GM18520 (cell line): ENCODE measurements around the gene ADAMTS17.

Experiments
- ATAC-seq: cut with Tn5 transposase; IDR thresholded peaks from one replicate; pipeline ENCODE4 v1.9.1; 2021; ENCODE audit not compliant: unreplicated experiment

The ADAMTS17 gene

GRCh38 chr15:100226107-100226506 lies 115.7 kb downstream of the ADAMTS17 start:
- no peak for ATAC-seq

GRCh38 chr15:100224206-100225185 lies 117.3 kb downstream of the ADAMTS17 start:
- no peak for ATAC-seq

GRCh38 chr15:100222349-100222715 lies 119.4 kb downstream of the ADAMTS17 start:
- no peak for ATAC-seq

GRCh38 chr15:100221471-100222348 lies 120.1 kb downstream of the ADAMTS17 start:
- ATAC-seq, result no peak

DNA sequence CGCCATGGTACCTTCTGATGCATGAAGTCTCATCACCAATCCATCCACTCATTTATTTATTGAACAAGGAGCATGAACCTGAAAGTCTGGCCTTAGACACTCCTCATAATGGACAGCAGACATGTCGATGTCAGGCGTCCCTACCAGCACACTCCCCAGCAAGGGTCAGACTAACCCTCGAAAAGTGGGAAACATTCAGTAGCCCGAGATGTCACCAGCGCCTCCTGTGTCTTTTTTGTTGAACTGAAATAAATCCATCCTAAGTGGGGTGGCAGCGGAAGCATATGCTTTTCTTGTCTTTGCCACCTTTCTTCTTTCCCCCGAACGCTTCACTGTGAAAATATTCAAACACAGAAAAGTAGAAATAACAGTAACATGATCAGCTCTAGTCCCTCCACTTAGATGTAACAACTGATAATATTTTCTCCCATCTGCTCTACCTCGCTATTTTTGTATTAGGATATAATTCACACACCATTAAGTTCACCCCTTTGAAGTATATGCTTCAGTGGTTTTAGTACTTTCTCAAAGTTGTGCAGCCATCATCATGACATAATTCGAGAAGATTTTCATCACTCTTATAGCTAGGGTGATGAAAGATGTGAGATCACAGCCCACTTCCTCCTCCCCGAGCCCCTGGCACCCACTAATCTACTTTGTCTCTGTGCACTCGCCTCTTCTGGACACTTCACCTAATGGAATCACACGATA lies 121.6 kb downstream of the ADAMTS17 start:
- ATAC-seq, result no peak

DNA sequence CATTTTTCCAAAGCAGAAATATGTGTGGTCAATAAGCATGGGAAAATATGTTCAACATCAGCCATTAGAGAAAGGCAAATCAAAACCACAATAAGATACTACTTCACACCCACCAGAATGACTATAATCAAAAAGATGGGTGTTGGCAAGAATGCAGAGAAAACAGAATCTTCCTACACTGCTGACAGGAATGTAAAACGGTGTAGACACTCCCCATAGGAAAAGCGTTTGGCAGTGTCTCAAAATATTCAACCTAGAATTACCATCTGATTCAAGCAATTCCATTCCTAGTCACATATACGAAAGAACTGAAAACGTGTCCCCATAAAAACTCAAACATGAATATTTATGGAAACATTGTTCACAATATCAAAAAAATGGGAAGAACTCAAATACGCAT lies 123.3 kb downstream of the ADAMTS17 start:
- ATAC-seq, result no peak

- no peak for ATAC-seq
Observed at GRCh38 chr15:100216182-100216581, 125.6 kb downstream of the ADAMTS17 start.

DNA sequence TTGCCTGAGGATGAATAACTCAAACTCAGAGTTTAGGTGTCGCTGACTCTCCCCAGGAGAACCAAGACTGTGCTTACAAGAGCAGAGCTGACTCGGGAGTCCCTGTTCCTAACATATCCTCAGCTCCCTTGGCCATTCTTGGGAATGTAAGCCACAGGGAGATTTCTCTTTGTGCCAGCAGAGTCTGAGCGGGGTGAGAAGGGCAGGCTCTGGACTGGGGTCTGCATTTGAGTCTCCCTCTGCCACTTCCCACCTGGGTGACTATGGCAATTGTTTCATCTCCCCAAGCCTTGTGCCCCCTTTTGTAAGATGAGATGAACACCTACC lies 126.0 kb downstream of the ADAMTS17 start:
- ATAC-seq, result no peak

GRCh38 chr15:100215031-100215842 lies 126.5 kb downstream of the ADAMTS17 start:
- ATAC-seq, result no peak

DNA sequence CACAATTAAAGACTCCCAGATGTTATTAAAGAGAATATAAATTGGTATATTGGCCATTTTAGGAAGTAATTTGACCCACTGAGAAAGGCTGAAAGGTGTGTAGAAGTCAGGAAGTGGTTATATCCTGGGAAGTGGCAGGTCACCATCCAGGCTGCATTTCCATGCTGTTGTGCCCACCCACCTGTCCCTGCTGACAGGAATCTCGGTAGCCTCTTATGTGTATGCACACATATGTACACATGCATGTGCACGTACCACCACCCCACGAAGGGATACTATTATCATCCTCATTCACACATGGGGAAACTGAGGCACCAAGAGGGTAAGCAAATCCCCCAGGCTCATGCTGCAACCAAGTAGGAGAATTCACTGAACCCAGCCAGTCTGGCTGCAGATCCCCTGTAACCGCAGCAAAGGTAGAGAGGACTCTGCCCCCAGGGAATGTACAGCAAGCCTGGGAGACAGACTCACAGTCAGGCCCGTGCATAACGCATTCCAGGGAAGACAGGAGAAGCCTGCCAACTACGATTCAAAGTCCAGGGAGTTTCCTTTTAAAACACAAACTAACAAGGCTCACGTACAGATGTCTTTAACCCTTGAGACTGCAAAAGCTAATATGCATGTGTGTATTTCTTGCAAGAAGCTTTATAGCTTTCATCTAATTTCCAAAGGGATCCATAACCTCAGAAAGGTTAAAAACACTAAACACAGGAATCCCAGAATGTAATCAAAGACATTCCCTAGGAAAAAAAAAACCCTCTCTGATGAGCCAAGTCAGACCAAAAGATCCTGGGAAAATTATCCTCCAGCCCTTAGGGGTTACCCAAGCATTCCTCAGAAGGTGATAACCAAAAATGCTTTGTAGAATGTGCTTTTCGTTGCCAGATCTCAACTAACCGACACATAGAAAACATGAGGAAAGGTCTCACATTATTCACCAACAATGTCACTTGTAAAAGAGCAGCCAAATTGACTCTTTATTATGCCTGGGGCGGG lies 129.6 kb downstream of the ADAMTS17 start:
- ATAC-seq, result no peak

GRCh38 chr15:100210338-100210737 lies 131.4 kb downstream of the ADAMTS17 start:
- no peak for ATAC-seq

GRCh38 chr15:100208921-100209603 lies 132.7 kb downstream of the ADAMTS17 start:
- ATAC-seq, result no peak

DNA sequence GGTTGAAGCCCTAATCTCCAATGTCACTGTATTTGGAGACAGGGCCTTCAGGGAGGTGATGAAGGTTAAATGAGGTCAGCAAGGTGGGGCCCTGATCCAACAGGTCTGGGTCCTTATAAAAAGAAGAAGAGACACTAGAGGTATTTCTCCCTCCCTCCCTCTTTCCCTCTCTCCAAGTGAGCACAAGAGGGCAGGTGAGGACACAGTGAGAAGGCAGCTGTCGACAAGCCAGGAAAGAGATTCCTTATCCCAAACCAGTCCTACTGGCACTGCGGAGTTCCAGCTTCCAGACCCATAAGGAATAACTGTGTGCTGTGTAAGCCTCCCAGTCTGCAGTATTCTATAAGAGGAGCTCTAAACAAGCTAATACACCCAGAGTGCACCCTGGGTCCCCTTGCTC lies 134.7 kb downstream of the ADAMTS17 start:
- no peak for ATAC-seq

GRCh38 chr15:100206643-100207042 lies 135.1 kb downstream of the ADAMTS17 start:
- no peak for ATAC-seq

- no peak for ATAC-seq
Observed at GRCh38 chr15:100205549-100206295, 136.1 kb downstream of the ADAMTS17 start.

GRCh38 chr15:100204771-100205170 lies 137.0 kb downstream of the ADAMTS17 start:
- ATAC-seq, result no peak

DNA sequence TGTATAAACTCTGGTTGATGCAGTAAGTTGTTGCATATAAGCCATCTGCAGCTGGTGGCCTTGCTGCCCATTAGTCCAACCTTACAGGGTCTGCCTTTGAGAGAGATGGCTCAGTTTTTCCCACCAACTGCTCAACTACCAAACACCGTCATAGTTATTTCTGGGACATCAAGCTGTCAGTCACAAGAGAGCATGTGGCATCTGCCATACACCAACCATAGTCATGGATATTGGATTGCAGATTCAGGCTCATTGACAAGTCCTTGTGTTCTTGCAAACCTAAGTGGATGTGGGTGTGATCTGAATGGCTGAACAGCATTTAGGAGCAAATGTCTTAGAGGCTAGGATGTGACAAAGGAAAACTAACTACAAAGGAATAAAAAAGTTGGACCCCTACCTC lies 137.6 kb downstream of the ADAMTS17 start:
- no peak for ATAC-seq
